DMS 273 (cell line): ENCODE results near the gene CEP290.

ENCODE experiments used
- DNase-seq: peaks from one replicate; lab custom pipeline; 2025; ENCODE audit not compliant: unreplicated experiment; lab: John Stamatoyannopoulos, UW

Gene CEP290

DNA sequence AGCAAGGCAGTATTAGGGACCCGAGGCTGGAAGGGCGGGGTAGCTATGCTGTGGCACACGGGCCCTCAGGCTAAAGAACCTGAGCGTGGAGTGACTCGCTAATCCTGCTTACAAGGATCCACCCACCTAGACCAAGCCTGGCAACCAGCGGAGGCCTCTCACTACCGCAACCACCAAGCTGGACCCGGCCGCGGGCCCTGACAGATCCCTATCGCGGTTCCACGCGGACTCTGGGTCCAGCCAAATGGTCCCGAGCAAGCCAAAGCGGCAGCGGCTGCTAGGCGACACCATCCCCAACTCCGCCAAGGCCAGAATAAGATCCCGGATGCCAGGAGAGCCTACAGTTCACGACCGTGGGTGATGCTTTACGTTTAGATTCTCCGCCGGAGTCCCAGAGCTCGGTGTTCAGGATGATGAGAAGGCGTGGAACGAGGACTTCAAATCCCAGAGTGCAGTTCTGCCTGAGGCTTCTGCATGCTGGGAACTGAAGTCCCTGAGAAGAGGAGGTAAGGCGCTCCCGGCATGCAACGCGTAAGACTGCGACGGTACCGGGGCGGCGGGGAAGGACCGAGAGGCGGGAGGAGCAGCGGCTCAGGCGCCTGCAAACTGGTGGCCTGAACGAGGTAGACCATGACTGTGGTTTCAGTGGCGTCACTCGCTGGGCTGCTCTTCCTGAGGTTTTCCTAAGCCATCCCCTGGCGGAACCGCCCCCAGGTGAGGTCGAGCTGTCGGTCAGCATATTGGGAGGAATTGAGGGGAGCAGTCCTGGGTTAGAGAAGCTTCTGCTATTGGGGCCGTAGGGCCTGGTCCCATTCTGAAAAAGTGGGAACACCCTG lies at the start of gene CEP290, which contains the start of gene TMTC3:
CEP290 (minus strand) TSS at position 315 of the 836 bp plus-strand sequence. CDS start 781 bp downstream, outside the sequence.
TMTC3 (plus strand) TSS at position 534 of the 836 bp plus-strand sequence. CDS start 6,009 bp downstream, outside the sequence.
- DNase-seq, result peak; percentile 98

- DNase-seq, result no peak
Observed at GRCh38 chr12:88188180-88188579, 46.3 kb upstream of the CEP290 start.

GRCh38 chr12:88187571-88187970 lies 45.7 kb upstream of the CEP290 start:
- no peak for DNase-seq

- DNase-seq, result no peak
Observed at GRCh38 chr12:88185988-88186387, 44.1 kb upstream of the CEP290 start.

DNA sequence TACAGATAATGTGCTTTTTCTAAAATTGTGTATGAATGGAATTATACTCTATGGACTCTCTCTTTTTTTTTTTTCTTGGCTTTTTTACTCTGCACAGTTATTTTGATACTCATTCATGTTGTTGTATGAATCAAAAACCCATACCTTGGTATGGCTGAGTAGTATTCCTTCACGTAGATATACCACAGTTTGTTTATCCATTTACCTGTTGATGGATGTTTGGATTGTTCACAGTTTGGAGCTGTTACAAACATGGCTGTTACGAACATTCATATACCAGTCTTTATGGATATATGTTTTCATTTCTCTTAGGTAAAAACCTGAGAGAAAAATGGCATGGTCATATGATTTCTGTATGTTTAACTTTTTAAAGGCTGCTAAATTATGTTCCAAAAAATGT lies 43.4 kb upstream of the CEP290 start:
- no peak for DNase-seq

DNA sequence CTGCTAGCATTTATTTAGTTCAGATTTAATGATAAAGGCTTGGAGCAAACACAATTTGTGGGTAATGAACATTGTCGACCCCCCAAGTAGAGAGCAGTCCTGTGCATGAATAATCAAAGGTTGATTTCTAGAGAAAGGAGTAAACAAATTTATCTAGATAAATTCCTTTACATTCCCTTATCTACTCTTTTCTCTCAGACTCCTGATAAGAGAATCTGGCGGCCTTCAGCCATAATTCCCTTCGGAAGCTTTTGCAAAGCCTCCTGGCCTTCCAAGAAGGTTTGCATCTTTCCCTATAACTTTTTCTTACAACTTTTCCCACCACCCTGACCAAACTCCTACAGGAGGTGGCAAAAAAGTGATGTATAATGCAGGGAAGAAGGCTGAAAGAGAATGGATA lies 42.3 kb upstream of the CEP290 start:
- DNase-seq, result no peak

- no peak for DNase-seq
Observed at GRCh38 chr12:88182416-88182815, 40.5 kb upstream of the CEP290 start.

DNA sequence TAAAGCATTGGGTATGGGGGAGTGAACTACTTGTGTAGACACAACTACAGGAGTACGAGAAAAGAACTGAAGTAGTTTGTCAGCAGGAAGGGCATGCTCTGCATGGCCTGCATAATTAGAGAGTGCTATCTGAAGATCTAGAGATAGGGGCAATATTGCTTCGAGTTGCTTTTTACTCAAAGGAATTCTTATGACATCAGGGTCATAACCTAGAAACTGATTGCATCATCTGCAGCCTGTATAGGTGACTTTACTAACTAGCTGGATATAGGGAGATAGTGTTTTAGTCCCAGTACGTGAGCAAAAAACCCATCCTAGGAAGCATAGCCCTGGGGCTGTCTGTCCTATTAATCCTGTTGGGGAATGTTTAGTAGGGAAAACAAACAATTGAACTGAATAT lies 40.0 kb upstream of the CEP290 start:
- DNase-seq, result no peak

DNA sequence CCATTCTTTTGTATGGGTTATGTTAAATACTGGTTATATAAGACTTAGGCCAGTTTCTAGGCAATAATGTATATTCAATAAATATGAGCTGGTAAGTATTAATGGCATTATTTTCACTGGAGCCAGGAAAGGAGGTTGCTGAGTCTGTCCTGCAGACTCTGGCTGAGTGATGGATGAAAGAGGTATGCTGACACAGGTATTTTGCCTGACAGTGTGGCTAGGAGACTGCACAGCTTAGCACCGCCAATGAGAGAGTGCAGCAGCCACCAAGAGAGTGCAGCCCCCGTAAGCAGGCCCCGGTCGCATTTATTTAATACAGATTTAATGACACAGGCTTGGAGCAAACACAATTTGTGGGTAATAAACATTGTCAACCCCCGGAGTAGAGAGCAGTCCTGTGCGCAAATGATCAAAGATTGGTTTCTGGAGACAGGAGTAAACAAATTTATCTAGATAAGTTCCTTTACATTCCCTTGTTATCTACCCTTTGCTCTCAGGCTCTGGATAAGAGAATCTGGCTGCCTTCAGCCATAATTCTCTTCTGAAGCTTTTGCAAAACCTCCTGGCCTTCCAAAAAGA lies 37.6 kb upstream of the CEP290 start:
- DNase-seq, result no peak

- no peak for DNase-seq
Observed at GRCh38 chr12:88175544-88175943, 33.7 kb upstream of the CEP290 start.

DNA sequence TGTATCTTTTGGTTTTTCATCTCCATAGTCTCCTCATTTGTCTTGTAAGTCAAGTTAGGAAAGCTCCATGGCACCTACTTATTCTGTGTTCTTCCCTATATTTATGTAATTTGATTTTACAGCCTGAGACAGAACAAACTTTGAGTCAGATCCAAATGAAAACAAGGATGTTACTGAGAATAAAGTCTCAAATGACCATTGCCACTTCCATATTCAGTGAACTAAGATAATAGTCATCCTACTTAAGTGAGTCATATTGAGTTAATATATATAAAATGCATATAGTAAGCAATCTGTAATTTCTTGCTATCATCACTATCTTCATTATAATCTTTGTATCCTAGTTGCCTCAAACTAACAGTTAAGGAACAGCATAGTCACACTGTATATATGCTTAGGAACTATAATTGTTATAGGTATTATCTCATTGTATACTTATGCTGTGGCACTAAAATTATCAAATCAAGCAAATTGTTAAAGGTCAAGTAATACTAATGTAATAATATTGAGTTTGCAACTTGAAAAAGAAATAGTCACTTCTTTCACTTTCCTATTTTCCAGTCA lies 31.0 kb upstream of the CEP290 start:
- no peak for DNase-seq

- no peak for DNase-seq
Observed at GRCh38 chr12:88167384-88167783, 25.5 kb upstream of the CEP290 start.

DNA sequence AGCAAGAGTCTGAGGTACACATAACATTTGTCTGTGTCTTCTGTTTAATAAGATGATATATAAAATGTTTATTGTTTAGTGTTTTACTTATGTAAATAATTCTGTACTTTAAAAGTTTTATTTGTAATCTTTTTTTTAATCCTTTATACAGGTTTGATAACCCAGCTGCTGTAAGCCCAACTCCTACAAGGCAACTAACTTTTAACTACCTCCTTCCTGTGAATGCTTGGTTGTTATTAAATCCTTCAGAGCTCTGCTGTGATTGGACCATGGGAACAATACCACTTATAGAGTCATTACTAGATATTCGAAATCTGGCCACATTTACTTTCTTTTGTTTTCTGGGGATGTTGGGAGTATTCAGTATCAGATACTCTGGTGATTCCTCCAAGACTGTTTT lies 24.3 kb upstream of the CEP290 start:
- no peak for DNase-seq

DNA sequence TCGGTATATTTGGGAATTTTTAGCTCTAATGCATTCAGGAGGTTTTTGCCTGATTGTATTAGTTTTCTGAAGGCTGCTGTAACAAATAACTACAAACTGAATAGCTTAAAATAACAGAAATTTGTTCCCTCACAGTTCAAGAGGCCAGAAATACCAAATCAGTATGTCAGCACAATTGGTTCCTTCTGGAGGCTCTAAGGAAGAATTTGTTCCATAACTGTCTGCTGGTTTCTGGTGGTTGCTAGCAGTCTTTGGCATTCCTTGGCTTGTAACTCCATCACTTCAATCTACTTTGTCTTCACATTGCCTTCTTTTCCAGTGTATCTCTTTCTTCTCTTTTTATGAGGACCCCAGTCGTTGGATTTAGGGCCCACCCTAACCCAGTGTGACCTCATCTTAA lies 21.5 kb upstream of the CEP290 start:
- DNase-seq, result no peak

DNA sequence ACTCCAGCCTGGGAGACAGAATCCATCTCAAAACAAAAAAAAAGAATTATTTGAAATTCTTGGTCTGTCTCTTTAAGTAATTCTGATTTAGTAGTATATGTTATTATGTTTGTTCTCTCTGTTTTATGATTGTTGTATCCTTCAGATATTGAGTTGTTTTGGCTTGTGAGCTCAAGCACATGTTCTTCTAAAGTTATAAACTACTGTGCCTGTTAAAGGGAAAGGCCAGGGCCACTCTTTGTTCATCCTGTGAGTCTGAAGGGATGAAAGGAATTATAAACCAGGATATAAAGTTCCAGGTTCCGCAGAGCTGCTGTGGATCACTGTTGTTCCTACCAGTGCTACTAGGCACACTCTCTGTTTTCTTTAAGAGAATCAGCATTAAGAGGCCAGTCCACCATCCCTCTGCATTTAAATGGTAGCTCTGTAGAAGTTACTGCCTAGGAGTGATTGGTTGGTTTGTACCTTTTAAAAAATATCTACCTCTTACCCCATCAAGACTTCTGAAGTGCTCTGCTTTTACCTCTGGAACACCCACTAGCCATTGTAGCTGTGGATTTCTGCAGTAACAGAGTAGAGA lies 14.3 kb upstream of the CEP290 start:
- DNase-seq, result no peak

GRCh38 chr12:88153959-88154358 lies 12.1 kb upstream of the CEP290 start:
- peak; percentile 34 for DNase-seq

DNA sequence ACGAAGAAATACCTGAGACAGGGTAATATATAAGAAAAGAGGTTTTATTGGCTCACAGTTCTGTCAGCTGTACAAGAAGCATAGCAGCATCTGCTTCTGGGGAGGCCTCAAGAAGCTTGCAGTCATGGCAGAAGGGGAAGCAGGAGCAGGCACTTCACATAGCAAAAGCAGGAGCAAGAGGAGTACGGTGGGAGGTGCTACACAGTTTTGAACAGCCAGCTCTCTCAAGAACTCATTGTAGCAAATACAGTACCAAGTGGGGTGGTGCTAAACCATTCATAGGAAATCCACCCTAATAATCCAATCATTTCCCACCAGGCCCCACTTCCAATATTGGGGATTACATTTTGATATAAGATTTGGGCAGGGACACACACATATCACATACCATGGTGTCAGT lies 8.2 kb upstream of the CEP290 start:
- DNase-seq, result no peak

DNA sequence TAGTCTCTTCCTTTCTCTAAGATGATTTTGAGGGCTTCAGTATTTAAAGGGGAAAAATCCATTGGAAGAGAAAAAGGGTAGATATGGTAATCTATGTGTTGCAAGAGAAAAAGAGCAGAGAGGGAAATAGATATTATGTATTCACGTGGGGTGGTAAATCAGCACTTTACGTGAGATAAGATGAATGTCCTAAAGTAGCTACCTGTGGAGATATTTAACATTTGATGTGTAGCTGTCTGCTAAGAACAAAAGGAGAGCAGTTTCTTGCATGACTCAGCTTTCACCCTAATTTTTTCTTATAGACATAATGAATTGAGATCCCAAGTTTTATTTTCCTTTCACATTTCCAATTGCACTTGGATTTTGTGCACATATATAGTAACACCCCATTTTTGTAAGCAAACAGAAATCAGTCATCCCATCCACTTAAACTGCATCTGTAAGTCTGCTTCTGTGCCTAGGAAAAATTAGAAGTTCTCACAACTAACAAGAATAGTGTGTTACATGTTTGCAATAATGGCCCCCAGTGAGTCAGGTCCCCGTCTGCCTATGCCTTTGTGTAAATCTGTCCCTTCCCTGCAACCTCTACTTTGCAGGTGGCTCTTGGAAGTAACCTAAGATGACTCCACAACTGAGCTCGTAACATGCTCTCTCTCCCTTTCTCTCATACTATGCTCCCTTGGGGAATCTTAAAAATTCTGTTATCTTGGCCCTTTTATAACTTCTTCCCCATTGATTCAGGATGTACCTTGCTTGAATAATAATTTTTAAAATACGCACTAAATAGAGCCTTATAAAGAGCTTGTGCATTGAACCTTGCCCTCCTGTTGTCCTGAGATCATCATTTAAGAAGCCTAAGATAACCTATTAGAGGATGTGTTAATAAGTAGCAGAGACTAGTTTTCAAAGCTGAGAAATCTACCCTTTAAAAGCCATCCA lies 3.9 kb upstream of the CEP290 start:
- no peak for DNase-seq

- DNase-seq, result no peak
Observed at GRCh38 chr12:88144546-88145468, 2.9 kb upstream of the CEP290 start.

- DNase-seq, result no peak
Observed at GRCh38 chr12:88144037-88144436, 2.1 kb upstream of the CEP290 start.
